ENCODE results near the gene USH1G.
"Not testable (repeated sequence)": the region's sequence is repeated elsewhere in the genome, so short reads cannot be mapped to it uniquely, and the experiment has no call there.

The USH1G gene

GRCh38 chr17:74935585-74936469 is 12.8 kb upstream of the USH1G start, which contains the start of gene OTOP3:
Gene OTOP3, plus strand, starts transcription at chr17:74935898. Its CDS starts 24 bp downstream, at chr17:74935922.
- in situ Hi-C loops (cut with MboI; ENCODE audit: low sequenced_read_pairs): no loop called here

GRCh38 chr17:74935048-74935447 is 12.0 kb upstream of the USH1G start:
- in situ Hi-C loops (cut with MboI; ENCODE audit: low sequenced_read_pairs): no loop called here

- in situ Hi-C loops (cut with MboI; ENCODE audit: low sequenced_read_pairs): no loop called here
Measured at GRCh38 chr17:74930535-74931036, 7.5 kb upstream of the USH1G start.

- in situ Hi-C loops (cut with MboI; ENCODE audit: low sequenced_read_pairs): no loop called here
Measured at GRCh38 chr17:74928786-74929185, 5.7 kb upstream of the USH1G start.

- in situ Hi-C loops (cut with MboI; ENCODE audit: low sequenced_read_pairs): no loop called here
Measured at GRCh38 chr17:74925242-74925641, 2.2 kb upstream of the USH1G start.

- in situ Hi-C loops (cut with MboI; ENCODE audit: low sequenced_read_pairs): no loop called here
Measured at GRCh38 chr17:74924250-74924948, 1.3 kb upstream of the USH1G start, which contains the start of gene OTOP2. Gene OTOP2, plus strand, starts transcription at chr17:74924273. Its CDS starts 360 bp downstream, at chr17:74924633.

- in situ Hi-C loops (cut with MboI; ENCODE audit: low sequenced_read_pairs): no loop called here
Measured at GRCh38 chr17:74923538-74924249, 639 bp upstream of the USH1G start.

- in situ Hi-C loops (cut with MboI; ENCODE audit: low sequenced_read_pairs): no loop called here
Measured at GRCh38 chr17:74922172-74922571, 883 bp downstream of the USH1G start.

- in situ Hi-C loops (cut with MboI; ENCODE audit: low sequenced_read_pairs): no loop called here
Measured at GRCh38 chr17:74921769-74922168, 1.3 kb downstream of the USH1G start.

- in situ Hi-C loops (cut with MboI; ENCODE audit: low sequenced_read_pairs): no loop called here
Measured at GRCh38 chr17:74921026-74921681, 1.9 kb downstream of the USH1G start.

GRCh38 chr17:74920642-74921025 is 2.4 kb downstream of the USH1G start:
- in situ Hi-C loops (cut with MboI; ENCODE audit: low sequenced_read_pairs): no loop called here

- in situ Hi-C loops (cut with MboI; ENCODE audit: low sequenced_read_pairs): no loop called here
Measured at GRCh38 chr17:74920306-74920620, 2.8 kb downstream of the USH1G start.

- in situ Hi-C loops (cut with MboI; ENCODE audit: low sequenced_read_pairs): no loop called here
Measured at GRCh38 chr17:74919440-74920305, 3.4 kb downstream of the USH1G start.

GRCh38 chr17:74918906-74919305 is 4.1 kb downstream of the USH1G start:
- in situ Hi-C loops (cut with MboI; ENCODE audit: low sequenced_read_pairs): no loop called here

GRCh38 chr17:74917430-74917829 is 5.6 kb downstream of the USH1G start:
- in situ Hi-C loops (cut with MboI; ENCODE audit: low sequenced_read_pairs): no loop called here

GRCh38 chr17:74916851-74917199 is 6.2 kb downstream of the USH1G start:
- in situ Hi-C loops (cut with MboI; ENCODE audit: low sequenced_read_pairs): no loop called here

GRCh38 chr17:74916136-74916850 is 6.8 kb downstream of the USH1G start:
- in situ Hi-C loops (cut with MboI; ENCODE audit: low sequenced_read_pairs): no loop called here

GRCh38 chr17:74911423-74911822 is 11.6 kb downstream of the USH1G start:
- in situ Hi-C loops (cut with MboI; ENCODE audit: low sequenced_read_pairs): not testable (repeated sequence)

GRCh38 chr17:74909097-74909496 is 14.0 kb downstream of the USH1G start:
- in situ Hi-C loops (cut with MboI; ENCODE audit: low sequenced_read_pairs): not testable (repeated sequence)
